ENCODE measurements around the gene SORBS1. TPM values are rescaled to one million over a fixed set of nuclear protein-coding genes. Genes with fewer than 3 reads are reported as not detected.
A peak's percentile ranks its signal among the peaks of the same experiment; 100 is the strongest.

SORBS1 gene
- total and polyA plus RNA-seq, 9 of the 15 experiments (the other 6 are each of a cell fraction or from before 2014, with no cell fraction given) = 2.0 to 13.3 (median 6.5) TPM

DNA sequence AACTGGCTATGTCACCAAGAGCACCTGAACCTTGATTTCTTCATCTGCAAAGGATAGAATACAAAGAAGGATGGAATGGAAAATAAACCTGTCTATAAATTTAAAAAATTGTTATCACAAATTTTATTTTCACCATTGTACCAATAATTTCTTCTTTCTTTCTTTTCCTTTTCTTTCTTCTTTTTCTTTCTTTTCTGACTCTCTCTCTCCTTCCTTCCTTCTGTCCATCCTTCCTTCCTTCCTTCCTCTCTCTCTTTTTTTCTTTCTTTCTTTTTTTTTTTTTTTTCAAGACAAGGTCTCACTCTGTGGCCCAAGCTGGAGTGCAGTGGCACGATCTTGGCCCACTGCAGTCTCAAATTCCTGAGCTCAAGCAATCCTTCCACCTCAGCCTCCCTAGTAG, 36.6 kb upstream of the SORBS1 start:
- H3K9me1 ChIP-seq (ENCODE audit: control insufficient read depth, insufficient read depth, low read length) = no peaks in the 10 kb centered on the region
- intact Hi-C loops (cut with micrococcal nuclease) (no loop called here), in situ Hi-C loops (cut with MboI) (no loop called here)
- H3K9ac ChIP-seq (ENCODE audit: insufficient read depth in 1 of 2, low read depth in 2 of 2, low read length in 2 of 2) = no peak overlapping the region
- no peak overlapping the region for H3K4me2 ChIP-seq (ENCODE audit: insufficient read depth, low read length)
- no peak overlapping the region for H3K4me3 ChIP-seq
- no peak for FAIRE-seq
- H3K27me3 ChIP-seq (ENCODE audit: control insufficient read depth in 2 of 2, insufficient read depth in 2 of 2, low read length in 2 of 2) = no peaks in the 10 kb centered on the region
- no peaks in the 10 kb centered on the region for H3K79me2 ChIP-seq (ENCODE audit: control insufficient read depth, insufficient read depth, low read length)
- H3K4me1 ChIP-seq (replicated peaks in 1 of 2; ENCODE audit: control insufficient read depth in 2 of 2, insufficient read depth in 2 of 2, low read length in 2 of 2) = no peaks in the 10 kb centered on the region
- no peaks in the 10 kb centered on the region for H3K9me3 ChIP-seq (replicated peaks; ENCODE audit: control insufficient read depth, insufficient read depth, low read depth, low read length)
- H3K27ac ChIP-seq (ENCODE audit: extremely low read depth, low read depth, low read length) = no peak overlapping the region
- ChIA-PET CTCF (ENCODE audit: low intra/inter-chr PET ratio) (no interaction called here), POLR2A (interaction anchor here (0.9 kb wide), 1 partner anchor 223 kb away, joined by 3 read pairs; no protein-coding TSS in a partner anchor)
- no peaks in the 10 kb centered on the region for H3K36me3 ChIP-seq (ENCODE audit: control insufficient read depth, insufficient read depth, low read length)
- BruUV-seq (replicated peaks) = no TSS peak
- no peak for DNase-seq (ENCODE audit: extremely low read depth in 1 of 4, low spot score in 3 of 4)
- no peak for ATAC-seq
- H4K20me1 ChIP-seq (replicated peaks; ENCODE audit: control insufficient read depth, insufficient read depth, low read length) = no peaks in the 10 kb centered on the region
- WGBS (ENCODE audit: insufficient coverage, low coverage, missing lambda C conversion rate) = no CpG with 5 or more reads among the region's 1 CpG
- no peak for TF ChIP-seq SMARCE1 (IDR thresholded peaks at IDR 0.05)
- TF ChIP-seq, protein P1, sequence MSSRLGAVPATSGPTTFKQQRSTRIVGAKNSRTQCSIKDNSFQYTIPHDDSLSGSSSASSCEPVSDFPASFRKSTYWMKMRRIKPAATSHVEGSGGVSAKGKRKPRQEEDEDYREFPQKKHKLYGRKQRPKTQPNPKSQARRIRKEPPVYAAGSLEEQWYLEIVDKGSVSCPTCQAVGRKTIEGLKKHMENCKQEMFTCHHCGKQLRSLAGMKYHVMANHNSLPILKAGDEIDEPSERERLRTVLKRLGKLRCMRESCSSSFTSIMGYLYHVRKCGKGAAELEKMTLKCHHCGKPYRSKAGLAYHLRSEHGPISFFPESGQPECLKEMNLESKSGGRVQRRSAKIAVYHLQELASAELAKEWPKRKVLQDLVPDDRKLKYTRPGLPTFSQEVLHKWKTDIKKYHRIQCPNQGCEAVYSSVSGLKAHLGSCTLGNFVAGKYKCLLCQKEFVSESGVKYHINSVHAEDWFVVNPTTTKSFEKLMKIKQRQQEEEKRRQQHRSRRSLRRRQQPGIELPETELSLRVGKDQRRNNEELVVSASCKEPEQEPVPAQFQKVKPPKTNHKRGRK (tag; IDR thresholded peaks at IDR 0.05) = peak; percentile 74
- TF ChIP-seq KHSRP (IDR thresholded peaks at IDR 0.05) = no peak
- TF ChIP-seq SETDB1 (IDR thresholded peaks at IDR 0.05; ENCODE audit: low read length) = no peak
- TF ChIP-seq, protein P2, sequence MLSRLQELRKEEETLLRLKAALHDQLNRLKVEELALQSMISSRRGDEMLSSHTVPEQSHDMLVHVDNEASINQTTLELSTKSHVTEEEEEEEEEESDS (CRISPR knock-in tag; IDR thresholded peaks at IDR 0.05) = no peak
- TF ChIP-seq SRSF3 (IDR thresholded peaks at IDR 0.05; ENCODE audit: insufficient read depth, low read length) = no peak
- TF ChIP-seq, protein P3, sequence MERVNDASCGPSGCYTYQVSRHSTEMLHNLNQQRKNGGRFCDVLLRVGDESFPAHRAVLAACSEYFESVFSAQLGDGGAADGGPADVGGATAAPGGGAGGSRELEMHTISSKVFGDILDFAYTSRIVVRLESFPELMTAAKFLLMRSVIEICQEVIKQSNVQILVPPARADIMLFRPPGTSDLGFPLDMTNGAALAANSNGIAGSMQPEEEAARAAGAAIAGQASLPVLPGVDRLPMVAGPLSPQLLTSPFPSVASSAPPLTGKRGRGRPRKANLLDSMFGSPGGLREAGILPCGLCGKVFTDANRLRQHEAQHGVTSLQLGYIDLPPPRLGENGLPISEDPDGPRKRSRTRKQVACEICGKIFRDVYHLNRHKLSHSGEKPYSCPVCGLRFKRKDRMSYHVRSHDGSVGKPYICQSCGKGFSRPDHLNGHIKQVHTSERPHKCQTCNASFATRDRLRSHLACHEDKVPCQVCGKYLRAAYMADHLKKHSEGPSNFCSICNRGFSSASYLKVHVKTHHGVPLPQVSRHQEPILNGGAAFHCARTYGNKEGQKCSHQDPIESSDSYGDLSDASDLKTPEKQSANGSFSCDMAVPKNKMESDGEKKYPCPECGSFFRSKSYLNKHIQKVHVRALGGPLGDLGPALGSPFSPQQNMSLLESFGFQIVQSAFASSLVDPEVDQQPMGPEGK (CRISPR knock-in tag; IDR thresholded peaks at IDR 0.05; ENCODE audit: borderline replicate concordance) = no peak
- TF ChIP-seq ADNP (tag; IDR thresholded peaks at IDR 0.05) = no peak
- no peak for TF ChIP-seq CEBPG (CRISPR knock-in tag; IDR thresholded peaks at IDR 0.05)
- TF ChIP-seq CEBPG (tag; conservative IDR thresholded peaks at IDR 0.05 in 1 of 2, IDR thresholded peaks at IDR 0.05 in 1 of 2) = no peak
- H2AFZ ChIP-seq (ENCODE audit: low read depth, low read length) = no peak overlapping the region
